SIG-M5 (cell line): ENCODE measurements around the gene C19orf67.

Experiments
- DNase-seq: peaks from one replicate; lab custom pipeline; 2025; lab: John Stamatoyannopoulos, UW

The C19orf67 gene

GRCh38 chr19:14107581-14108461, 22.2 kb upstream of the C19orf67 start:
- no peak for DNase-seq

- no peak for DNase-seq
These were observed 21.3 kb upstream of the C19orf67 start for GRCh38 chr19:14106840-14107239.

DNA sequence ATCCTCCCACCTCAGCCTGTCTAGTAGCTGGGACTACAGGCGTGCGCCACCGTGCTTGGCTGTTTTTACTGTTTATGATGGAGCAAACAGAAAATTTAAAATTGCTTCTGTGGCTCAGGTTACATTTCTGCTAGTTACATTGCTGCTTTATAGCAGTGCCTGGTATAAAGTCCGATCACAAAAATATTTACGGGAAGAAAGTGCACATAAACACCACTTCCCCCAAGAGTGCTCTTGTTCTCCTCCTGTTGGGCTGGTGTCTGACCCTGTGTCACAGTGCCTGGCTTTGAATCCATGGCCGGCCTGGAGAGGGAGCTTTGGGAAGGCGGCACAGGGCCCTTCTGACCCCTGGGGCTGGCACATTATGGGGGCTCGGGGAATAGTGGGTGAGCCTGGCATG, 20.1 kb upstream of the C19orf67 start:
- no peak for DNase-seq

GRCh38 chr19:14103310-14103709, 17.7 kb upstream of the C19orf67 start:
- DNase-seq = no peak

DNA sequence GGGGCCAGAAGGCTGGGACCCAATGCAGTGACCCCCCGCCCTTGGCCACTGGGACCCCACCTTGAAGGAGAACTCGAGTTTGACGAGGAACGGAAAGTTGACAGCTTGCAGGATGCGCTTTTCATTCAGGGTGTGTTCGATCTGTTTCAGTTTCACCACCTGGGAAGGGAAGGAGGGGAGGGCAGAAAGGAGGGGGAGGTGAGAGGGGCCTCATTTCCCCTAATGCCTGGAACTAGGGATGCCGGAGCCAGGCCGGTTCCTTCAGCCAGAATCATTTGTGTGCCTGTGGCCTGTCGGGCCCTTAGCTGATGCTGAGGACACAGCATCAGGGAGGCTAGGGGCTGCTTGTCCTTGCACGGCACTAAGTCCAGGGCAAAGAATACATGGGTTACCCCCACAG, 17.2 kb upstream of the C19orf67 start:
- no peak for DNase-seq

DNA sequence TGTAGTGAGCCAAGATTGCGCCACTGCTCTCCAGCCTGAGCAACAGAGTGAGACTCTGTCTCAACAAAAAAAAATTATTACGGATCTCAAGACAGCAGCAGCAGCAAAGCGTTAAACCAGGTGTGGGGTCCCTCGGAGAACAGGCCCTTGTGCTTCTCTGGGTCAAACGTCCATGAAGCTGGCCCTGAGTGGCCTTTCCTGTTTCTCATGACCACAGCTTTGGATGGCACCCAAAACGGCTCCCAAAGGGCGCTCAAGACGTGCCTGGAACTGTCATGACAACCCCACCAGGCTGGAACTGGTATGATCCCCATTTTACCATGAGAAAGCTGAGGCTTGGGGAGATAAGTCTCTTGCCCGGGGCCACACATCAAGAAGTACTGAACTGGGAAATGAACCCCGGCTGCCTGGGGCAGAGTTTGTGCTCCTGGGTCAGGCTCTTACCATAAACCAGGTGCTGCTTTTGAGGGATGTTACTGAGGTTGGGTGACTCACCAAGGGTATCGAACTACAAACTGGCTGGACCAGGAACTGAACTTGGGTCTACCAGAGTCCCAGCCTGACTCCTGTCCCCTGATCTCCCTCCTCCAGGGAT, 16.6 kb upstream of the C19orf67 start:
- no peak for DNase-seq

GRCh38 chr19:14101003-14101545, 15.5 kb upstream of the C19orf67 start:
- no peak for DNase-seq

DNA sequence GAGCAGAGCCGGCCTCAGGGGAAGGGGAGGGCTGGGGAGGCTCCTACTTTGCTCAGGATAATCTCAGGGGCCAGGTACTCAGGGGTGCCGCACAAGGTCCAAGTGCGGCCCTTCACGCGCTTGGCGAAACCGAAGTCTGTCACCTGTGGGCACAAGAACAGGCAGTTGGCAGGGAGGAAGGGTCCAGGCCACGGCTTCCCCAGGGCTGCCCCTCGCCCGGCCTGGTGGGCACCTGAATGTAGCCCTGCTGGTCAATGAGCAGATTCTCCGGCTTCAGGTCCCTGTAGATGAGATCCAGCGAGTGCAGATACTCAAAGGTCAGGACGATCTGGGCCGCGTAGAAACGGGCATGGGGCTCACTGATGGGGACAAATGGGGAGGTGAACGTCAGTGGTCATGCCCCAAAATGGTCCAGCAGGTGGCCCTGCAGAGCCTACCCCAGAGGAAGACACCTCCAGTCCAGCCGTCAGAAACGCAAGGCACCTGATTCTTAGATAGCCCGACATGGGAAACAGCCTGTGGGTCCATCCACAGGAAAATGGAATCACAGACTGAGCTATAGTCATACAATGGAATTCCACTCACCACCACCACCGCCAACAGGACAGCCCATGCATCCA, 12.1 kb upstream of the C19orf67 start:
- DNase-seq = no peak

- DNase-seq = no peak
These were observed 10.8 kb upstream of the C19orf67 start for GRCh38 chr19:14096272-14096992.

GRCh38 chr19:14094854-14095253, 9.3 kb upstream of the C19orf67 start:
- no peak for DNase-seq

GRCh38 chr19:14093117-14093823, 7.7 kb upstream of the C19orf67 start:
- no peak for DNase-seq

DNA sequence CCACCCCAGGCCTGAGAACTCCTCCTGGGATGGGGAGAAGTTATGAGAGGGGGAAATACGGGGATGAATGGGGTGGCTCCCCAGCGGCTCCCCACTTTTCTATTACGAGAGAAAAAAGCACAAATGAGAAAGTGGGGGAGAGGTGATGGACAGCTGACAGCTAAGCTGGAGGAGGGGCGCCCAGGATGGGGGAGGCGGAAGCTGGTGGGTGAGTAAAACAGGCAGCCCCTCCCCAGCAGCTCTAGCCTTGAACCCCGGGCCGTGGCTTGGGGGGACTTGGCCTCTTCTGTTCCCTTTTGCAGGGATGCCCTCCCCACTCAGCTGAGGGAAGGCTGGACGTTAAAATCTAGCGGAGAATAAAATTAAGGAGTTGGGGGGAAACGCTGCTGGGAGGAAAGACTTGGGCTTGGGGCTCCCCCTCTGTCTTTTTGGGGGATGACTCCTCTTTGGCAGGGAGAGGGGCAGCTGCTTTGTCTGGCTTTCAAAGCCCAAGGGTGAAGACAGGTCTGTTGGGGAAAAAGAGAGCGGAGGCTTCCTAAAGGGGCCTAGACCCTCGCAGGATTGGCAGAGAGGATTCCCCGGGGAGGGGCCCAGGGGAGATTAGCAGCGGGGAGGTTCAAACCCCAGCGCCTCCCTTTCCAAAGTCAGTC, 6.4 kb upstream of the C19orf67 start:
- DNase-seq = no peak

DNA sequence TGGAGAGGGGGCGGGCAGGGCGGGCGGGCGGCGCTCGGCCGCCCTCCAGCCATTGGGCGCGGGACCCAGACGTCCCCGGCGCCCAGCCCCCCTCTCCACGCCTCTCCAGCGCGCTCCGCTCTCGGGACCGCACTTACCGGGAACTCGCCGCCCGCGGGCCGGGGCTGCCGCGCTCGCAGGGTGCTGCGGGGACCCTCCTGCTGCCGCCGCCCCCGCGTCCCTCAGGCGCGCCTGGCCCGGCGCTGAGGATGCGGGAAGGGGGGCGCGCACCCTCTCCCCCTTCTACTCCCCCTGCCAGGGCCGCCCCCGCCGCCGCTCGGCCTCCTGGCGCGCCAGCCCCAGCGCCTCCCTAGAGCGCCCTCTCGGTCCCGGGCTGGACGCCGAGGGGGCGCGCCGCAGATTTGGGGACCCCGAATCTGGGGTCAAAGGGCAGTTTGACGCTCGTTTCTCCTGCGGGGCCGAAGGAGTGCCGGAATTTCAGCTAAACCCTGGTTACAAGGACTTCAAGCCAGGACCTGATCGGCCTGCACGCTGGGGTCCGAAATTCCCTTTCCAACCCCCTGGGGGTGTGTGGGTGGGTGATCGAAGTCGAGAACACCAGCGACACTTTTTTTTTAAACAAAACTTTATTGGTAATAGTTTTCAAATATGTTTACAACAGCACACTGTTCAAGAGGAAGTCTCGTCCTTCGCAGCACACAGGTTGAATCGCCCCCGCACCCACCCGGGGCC, 5.7 kb upstream of the C19orf67 start:
- no peak for DNase-seq

DNA sequence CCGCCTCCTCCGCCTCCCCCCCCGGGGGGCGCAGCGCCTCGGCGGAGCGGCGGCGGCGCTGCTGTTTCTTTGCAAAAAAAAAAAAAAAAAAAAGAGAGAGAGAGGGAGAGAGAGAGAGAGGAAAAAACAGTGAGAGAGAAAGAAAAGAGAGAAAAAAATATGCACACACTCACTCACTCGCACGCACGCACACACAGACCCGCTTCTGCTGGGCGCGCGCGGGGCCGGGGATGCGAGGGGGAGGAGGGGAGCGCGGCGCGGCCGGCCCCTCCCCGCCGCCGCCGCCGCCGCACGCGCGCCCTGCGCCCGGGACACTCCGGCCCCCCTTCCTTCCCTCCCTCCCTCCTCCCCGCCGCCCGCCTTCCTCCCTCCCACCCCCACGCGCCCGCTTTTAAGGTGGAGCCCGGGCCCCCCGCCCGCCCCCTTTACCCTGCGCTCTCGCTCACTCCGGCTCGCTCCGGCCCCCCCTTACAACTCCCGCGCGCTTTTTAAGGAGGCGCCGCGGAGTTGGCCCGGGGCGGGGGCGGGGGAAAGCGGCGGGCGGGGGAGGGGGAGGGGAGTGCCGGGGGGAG, 5.0 kb upstream of the C19orf67 start, which contains the start of gene SAMD1:
Gene SAMD1, minus strand, starts transcription at position 243 of the 572 bp plus-strand sequence.
- no peak for DNase-seq

DNA sequence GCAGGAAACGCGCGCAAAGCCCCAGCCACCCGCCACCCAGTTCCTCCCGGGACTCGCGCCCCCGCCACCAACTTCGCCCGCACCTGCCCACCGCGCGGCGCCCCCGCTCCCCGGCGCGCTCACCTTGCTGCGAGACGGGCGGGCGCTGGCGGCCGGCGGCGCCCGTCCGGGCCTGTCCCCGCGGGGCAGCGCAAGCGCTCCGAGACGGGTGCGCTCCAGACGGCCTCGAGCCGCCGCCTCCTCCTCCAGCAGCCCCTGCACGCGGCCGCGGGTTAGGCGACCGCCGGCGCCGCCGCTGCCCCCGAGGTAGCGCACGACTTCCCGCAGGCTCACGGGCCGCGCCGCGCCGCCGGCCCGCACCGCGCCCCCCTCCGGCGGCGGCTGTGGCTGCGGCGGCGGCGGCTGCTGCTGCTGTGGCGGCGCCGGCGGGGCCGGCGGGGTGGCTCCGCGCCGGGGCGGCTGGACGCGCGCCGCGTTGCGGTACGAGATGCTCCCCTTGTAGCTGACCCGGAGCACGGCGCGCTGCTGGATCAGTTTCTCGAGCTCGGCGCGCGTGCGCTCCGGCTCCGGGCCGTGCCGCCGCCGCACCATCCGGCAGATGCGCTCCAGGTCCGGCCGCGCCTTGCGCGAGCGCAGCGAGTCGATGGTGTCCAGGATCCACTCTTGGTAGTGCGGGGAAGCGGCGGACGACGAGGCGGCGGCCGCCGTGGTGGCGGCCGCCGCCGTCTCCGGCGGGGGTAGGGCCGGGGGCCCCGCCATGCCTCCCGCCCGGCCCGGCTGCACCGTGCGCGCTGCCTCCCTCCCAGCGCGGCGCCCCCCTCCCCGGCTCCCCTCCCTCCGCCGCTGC, 4.3 kb upstream of the C19orf67 start:
- no peak for DNase-seq

DNA sequence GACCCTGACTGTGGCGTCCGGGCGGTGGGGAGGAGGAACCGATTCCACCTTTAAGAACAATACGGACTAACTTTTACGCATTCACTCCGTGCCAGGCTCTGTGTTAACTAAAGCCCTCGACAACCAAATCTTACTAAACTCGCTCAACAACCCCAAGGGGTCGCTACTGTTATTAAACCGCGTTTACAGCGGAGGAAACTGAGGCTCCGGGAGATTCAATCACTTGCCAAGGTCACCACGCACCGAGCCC, 3.8 kb upstream of the C19orf67 start:
- no peak for DNase-seq

DNA sequence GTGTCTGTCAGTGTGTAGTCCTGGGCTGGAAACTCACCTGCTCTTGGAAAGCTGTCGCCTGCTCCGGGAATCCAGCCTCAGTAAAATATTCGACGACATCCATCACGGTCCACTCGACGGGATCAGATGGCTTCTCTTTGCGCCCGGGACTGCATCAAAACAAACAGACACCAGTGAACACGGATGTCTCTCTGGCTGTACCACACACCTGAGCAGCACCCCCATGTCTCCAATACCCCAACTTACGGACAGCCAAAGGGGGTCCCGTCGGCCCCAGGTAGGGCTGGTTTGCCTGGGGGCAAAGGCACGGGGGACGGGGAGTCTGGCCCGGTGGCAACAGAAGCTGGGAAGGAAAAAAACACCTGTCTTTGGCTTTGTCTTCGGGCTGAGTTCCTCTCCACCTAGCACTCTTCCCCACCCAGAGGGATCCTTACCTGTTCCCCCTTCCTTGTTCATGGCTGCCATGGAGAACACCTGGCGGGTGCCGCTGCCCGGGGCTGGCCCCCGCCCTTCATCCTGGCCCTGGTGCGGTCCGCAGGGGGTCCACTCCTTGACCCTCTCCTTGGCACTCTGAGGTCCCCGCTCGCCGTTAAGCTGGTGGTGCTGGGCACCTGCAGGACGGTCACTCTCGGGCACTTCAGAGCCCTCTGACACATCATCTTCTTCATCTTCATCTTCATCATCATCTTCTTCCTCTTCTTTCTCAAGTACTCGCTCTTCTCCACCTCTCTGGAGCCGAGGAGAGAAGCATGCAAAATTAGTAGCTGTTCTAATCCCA, 3.2 kb upstream of the C19orf67 start:
- DNase-seq = no peak

GRCh38 chr19:14086098-14086497, 515 bp upstream of the C19orf67 start:
- no peak for DNase-seq

GRCh38 chr19:14082675-14082960, 3.0 kb downstream of the C19orf67 start:
- DNase-seq = no peak
